GF-D8 (cell line): ENCODE data around the gene FAM131C.
"Not testable (repeated sequence)": the region's sequence is repeated elsewhere in the genome, so short reads cannot be mapped to it uniquely, and the experiment has no call there.

Experiments
- DNase-seq: peaks from one replicate; lab custom pipeline; 2025; lab: John Stamatoyannopoulos, UW

FAM131C gene

DNA sequence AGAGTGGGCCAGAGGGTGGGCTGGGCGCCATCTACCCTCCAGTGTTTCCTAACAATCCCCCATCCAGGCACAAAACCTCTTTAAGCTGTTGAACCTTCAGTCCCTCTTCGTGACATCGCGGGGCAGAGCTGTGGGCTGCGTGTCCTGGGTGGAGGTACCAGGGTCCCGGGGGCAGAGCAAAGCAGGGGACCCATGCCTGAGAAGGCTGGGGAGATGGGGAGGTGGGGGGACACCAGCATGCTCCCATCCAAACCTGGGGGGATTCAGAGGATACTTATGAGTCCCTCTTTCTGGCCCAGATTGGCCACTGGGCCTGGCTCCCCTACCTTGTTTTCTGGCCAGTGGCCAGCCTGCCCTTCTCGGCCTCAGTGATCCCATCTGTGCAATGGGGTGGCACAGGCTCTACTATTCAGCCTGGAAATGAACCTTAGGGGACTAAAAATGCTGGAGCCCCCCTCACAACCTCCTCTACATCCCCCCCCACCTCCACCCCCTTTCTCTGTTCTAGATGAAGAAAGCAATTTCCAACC lies 40.3 kb downstream of the FAM131C start:
- not testable (repeated sequence) for DNase-seq

DNA sequence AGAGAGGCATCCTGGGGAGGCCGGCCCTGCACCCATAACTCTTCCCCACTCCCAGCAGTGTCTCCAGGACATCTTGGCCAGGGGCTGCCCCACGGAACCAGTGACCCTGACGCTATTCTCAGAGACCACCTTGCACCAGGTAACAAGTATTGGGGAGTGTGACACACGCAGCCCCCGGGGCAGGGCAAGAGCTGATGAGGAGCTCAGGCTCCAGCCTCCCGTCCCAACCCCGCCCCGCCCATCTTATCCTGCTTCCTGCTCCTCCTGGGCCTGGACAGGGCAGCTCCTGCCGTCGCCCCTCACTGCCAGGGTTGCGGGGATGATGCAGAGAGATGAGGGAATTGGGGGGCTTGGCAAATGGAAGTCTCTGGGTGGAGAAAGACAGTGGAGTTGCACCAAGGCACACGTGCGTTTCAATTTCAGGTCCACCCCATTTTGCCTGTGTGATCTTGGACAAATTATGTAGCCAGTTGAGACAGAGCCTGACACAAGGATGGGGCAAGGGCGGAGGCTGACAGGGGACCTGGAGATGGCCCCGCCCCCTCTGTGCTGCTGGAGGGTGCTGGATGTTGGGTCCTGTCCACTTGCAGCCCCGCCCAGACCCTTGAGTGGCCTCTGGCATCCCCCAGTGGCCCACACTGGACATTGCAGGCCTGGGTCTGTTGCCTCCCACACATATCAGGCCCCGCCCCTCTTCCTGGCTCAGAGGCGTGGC lies 40.9 kb downstream of the FAM131C start:
- peak; percentile 2 for DNase-seq

DNA sequence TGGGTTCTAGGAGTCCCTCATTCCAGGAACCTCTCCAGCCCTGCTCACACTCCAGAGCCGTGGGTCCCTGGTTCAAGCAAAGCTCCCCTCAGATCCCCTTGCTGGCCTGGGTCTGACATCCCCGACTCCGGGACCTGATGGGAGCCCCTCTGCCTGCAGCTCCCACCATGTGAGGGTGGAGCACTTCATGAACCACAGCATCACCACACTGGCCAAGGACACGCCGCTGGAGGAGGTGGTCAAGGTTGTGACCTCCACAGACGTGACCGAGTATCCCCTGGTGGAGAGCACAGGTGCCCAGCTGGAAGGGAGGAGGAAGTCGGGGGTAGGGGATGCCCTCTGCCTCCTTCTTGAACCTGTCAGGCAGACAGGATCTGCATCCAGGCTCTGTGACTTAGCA lies 41.9 kb downstream of the FAM131C start:
- DNase-seq: no peak

DNA sequence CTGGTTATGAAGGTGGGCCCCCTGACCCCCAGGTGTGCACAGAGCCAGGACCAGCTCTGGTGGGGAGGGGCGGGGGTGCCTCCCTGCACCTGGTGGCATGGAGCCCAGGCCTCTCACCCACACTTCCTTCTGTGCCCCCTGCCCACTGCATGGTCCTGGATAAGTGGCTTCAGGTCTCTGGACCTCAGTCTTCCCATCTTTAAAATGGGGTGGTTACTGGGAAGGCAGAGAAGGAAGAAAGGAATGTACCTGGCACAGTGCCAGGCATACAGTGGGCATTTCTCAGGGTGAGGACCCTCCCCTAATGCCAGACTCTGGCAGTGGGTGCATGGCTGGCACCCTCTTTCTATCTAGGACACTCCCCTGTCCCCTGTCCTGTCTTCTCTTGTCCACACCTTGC lies 44.2 kb downstream of the FAM131C start:
- DNase-seq: no peak

DNA sequence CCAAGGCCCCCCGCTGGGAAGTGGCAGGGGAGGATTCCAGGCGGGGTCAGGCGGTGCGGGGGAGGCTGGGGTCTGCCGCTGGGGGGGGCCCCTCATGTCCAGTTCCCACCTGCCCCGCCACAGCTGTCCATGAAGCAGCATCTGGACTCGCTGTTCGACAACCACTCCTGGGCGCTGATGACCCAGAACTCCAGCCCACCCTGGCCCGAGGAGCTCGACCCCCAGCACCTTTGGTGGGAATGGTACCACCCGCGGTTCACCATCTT lies 44.5 kb downstream of the FAM131C start:
- not testable (repeated sequence) for DNase-seq

DNA sequence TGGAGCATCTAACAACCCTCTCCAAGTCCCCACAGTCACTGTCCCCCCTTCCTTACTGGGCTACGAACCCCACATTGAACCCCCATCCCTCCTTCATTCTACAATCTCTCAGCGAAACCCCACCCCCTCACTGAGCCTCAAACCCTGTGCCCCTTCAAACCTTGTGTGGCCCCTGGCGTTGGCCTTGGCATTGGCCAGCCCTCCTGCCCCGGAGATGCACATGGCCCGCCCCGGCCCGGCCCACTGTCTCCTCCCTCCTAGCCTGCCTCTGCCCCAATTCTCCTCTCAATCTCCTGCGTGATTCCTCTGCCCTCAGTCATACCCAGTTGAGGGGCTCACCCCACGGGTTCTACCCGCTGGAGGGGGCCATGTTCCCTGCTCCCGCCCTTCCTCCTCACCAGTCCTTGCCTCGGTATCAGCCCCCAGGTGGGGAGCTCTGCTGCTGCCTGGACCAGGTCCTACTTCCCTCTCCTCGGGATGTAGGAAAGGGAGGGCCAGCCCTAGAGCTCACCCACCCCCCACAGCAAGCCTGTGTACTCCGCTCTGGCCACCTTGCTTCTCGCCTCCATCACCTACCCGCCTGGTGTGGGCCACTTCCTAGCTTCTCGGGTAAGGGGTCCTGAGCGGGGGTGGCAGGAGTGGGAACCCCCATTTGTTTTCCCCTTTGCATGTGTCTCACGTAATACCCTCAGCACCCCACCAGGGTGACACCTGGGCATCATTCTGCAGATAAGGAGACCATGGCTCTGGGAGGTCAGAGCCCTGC lies 45.0 kb downstream of the FAM131C start:
- no peak for DNase-seq

DNA sequence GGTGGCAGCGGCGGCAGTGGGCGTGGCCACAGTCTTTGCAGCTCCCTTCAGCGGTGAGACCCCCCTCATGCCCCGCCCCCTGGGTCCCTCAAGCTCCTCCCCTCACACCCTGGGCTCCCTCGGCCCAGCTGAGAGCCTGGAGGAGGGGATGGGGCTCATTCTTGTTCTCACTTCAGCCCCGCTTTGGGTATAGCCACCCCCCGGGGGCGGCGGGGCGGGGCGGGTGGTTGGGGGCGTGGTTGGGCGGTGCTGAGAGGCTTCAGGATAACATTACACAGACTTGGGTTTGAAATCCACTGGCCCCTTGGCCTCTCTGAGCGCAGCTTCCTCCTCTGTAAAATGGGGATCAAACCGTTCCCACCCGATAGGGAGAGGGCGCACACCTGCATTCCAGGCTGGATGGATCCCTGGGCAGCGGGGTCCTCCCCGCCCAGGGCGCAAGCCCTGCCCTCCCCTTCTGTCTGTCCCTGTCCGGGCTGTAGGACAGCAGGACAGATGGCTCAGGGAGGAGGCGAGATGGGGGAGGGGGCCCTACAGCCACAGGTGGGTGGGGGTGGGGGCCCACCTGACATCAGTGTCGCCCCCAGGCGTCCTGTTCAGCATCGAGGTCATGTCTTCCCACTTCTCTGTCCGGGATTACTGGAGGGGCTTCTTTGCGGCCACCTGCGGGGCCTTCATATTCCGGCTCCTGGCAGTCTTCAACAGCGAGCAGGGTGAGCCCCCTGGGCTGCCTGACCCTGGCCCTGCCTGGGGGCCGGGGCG lies 46.5 kb downstream of the FAM131C start:
- no peak for DNase-seq

DNA sequence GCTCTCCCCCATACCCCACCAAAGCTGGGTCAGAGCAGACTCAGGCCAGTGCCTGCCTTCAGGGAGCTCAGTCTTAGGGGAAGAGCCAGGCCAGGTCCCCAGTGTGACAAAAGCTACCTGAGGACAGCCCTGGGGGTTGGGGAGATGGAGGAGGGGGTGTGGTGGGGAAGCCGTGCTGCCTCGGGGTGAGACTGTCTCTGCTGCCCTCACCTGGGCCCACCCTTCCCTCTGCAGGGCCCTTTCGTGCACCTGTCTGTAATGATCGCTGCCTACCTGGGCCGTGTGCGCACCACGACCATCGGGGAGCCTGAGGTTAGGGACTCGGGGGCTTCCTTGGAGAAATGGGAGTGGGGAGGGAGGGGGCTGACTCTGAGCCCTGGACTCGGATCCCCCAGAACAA lies 47.1 kb downstream of the FAM131C start:
- DNase-seq: not testable (repeated sequence)

DNA sequence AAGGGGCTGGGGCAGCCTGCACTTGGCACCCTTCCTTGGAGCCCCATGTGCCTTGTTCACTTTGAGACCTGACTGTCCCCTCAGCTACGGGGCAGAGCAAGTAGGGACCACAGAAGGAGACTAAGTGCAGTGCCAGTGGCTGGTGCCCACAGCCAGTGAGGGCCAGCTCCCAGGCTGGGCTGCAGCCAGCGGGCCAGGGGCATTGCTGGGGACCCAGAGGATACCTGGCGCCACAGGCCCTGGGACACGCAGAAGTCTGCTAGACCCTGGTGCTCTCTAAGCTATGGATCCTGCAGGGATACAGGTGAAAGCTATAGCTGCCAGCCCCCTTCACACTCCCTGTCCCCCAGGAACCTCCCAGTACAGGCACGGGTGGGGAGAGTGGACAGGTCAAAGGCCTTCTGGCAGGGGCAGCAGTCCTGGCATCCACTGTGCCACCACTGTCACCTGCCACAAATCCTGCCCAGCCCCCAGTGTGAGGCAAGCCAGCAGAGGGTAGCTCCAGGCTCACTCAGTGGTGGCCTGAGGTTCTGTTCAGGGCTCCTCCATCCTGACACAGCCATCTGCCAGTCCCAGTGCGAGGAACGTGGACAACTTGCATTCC lies 50.3 kb downstream of the FAM131C start:
- no peak for DNase-seq

DNA sequence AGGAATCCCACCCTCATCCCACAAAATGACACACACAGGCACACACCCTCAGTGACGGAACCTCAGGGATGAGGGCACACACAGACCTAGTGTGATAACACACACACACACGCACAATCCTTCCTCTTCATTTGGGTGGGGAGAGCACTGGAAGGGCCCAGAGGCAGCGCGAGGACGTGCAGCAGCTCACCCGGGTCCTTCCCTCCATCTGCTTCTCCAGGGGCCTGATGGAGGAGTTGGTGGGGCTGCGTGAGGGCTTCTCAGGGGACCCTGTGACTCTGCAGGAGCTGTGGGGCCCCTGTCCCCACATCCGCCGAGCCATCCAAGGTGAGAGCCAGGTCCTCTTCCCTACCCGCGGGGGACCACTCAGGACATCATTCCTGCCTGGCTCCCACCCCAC lies 51.1 kb downstream of the FAM131C start:
- DNase-seq: no peak

DNA sequence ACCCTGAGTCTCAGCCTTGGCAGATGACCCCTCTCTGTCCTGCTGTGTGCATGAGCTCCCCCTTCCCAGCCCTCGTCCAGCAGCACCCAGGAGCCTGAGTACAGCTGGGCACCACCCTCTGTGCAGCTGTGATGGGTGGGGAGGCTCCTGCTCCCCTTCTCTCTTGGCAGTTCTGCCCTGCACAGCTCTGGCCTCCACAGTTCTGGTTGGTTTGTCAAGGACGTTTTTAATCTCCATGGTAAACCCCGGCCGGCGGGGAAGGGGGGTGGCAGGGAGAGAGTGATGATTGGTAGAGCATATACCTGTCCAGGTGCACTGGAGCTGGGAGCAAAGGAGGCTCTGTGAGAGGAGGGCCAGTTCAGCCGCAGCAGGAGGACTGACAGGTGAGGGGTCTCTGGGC lies 51.8 kb downstream of the FAM131C start, which contains the start of gene CLCNKA:
TSS of gene CLCNKA (plus strand) at position 356 of the 400 bp plus-strand sequence. CDS start 584 bp downstream, outside the sequence.
- no peak for DNase-seq

DNA sequence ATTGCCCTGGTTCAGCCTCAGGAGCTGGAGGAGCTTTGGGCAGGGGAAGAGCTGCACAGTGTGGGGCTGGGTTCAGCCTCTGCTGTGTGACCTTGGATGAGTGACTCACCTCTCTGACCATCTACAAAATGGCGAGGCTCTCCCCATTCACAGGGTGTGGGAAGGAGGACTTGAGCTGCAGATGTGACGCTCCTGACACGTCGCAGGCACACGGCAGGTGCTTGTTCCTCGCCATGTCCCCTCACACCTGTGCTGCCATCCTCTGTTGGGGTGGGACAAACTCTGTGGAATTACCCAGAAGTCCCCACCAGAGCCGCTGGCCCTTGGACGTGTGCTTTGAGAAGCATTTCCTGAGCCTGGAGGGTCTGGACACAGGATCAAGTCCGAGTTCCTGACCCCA lies 52.6 kb downstream of the FAM131C start:
- DNase-seq: not testable (repeated sequence)

DNA sequence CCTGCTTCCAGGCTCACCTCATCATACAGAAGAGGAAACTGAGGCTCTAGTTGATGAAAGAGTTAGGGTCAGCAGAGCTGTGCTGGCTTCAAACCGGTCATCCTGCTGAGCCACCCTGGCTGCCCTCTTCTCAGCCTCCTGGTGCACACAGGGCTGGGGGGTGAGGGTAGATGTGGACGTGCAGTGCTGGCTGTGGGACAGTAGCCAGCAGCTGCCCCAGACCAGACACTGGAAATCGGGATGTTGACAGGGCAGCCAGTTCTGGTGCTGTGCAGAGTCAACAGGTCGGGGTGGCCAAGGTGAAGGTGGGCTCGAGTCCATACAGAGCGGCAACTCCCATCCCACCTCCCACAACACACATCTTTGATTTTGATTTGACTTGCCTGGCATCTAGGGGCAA lies 53.1 kb downstream of the FAM131C start:
- no peak for DNase-seq

DNA sequence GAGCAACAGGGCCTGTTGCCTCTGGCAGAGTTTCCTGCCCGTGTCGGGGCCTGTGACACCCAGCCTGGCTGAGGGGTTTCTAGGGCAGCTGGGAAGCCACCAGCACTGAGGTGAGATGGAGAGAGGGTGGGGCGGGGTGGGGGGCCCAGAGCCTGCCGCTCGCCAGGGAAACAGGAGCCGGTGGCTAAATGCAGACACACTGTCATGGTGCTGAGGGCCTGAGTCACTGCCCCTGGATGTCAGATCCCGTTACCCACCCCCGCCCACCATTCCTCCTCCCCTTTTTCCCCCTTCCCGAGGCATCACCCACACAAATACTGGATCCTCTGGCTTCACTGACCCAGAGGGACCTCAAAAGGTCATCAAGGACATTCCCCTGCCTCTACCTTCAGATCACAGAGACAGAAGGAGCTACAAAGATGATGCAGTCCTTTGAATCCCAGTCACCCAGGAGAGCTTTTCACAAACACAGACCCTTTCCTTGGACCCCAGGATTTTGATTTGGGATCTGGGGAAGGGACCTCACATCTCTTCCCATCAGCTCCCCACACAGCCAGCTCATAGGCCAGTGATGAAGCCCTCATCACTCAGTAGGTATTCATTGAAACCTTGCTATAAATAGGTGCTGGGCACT lies 53.7 kb downstream of the FAM131C start:
- DNase-seq: no peak

DNA sequence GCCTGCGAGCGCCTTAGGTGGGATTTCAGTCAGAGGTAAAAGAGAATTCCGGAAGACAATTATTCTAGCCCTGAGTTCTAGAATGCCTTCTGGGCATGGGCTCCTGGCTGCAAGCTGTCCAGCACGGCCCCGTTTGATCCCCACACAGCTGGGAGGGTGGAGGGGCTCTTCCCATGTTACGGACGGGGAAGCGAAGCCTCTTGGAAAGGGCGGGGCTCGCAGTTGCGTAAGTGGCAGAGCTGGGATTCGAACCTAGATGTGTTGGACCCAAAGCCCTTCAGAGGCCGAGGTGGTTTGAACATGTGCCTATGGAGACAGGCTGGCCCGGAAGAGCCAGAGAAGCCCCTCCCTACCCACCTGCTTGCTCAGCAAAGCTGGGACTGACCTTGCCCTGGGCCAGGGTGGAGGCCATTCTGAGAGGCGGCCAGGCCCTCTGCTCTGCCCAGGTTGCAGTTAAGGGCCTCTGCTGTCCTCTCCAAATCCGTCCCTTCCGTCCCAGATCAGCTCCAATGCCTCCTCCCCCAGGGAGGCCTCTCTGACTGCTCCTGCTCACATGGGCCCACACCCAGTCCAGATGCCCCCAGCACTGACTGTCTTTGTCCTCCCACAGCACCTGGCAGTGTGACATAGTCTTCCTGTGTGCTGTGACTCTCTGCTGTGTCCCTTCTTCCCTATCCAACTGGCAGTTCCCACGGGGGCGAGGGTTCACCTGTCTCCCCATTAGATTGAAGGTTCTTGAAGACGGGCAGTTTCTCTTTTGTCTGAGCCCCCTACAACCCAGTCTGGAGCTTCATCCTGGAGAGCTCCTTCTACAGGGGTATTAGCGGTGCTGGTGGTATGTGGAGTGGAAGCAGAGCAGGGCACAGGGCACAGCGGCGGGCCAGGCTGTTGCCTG lies 54.5 kb downstream of the FAM131C start:
- DNase-seq: no peak

DNA sequence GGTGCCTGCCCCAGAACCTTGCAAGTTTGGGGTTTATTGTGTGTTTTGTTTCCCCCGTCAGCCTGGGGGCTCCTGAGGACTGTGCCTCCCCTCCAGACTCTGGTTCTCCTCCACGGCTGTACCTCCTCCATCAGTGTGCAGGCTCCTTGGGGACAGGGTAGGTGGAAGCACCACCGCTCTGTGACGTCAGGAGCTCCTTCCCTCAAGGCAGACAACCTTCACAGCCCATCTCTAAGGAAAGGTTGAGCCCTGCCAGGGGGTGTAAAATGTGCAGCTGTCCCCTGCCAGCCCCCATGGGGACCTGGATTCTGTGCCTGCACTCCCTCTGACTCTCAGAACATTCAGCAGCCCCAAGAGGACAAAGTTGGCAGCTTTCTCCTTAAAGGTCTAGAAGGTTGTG lies 55.1 kb downstream of the FAM131C start:
- no peak for DNase-seq

DNA sequence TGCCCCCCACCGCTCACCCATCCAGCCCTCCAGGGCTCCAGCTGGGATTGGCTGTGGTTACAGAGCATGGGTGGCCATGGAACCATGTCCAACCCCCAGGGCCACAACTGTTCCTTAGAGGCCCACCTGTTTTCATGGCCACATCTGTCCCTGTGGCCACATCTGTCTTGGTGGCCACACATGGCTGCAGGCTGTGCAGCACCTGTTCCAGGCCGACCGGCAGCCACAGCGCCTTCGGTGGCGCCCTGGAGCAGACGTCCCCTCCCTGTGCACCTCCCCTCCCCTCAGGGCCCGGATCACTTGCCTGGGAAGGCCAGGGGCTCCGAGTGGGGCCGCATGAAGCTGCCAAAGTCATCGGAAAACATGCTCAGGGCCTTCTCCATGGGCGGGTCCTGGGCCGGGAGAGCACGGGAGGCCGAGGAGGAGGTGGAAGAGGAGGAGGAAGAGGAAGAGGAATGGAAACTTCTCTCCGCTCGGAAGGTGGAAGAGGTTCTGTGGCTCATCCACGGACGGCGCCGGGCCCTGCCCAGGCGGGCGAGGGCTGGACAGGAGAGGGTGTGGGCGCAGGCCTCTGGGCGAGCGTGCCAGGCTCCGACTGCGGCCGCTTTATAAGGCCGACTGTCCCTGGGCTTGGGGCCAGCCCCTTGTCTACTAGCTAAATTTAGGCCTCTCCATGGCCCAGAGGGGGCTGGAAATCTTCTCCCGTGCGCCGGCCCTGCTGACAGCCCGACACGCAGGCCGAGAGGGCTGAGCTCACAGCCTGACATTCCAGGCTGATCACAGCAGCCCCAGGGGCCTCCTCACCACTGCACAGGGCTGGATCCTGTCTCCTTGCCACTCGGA lies 55.8 kb downstream of the FAM131C start, which contains the start of gene HSPB7:
TSS of gene HSPB7 (minus strand) at position 583 of the 843 bp plus-strand sequence. CDS start at position 503, 80 bp downstream.
- no peak for DNase-seq

DNA sequence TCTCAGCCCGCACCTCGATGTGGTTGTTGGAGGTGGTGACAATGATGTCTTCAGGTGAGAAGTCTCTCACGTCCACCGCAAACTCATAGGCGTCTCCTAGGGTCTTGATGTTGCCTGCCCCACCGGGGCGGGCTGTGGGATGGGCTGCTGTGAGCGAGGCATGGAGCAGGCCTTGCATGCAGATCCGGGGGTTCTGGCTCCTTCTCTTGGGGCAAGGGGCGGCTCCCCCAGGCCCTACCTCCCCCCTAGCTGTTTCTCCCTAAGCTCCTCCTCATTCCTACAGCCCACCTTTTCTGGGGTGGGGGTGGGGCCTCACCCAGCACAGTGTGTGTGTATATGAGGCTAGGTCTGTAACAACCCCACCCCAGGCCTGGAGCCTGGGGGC lies 56.4 kb downstream of the FAM131C start:
- no peak for DNase-seq
